HG02759 (cell line): Measurements from ENCODE around the gene SV2A.
A peak's percentile ranks its signal among the peaks of the same experiment; 100 is the strongest.
"Not testable (repeated sequence)": the region's sequence is repeated elsewhere in the genome, so short reads cannot be mapped to it uniquely, and the experiment has no call there.

ENCODE experiments used
- ATAC-seq: cut with Tn5 transposase; IDR thresholded peaks from one replicate; pipeline ENCODE4 v1.9.1; 2021; ENCODE audit warnings: mild to moderate bottlenecking, moderate library complexity; ENCODE audit not compliant: unreplicated experiment

The SV2A gene

DNA sequence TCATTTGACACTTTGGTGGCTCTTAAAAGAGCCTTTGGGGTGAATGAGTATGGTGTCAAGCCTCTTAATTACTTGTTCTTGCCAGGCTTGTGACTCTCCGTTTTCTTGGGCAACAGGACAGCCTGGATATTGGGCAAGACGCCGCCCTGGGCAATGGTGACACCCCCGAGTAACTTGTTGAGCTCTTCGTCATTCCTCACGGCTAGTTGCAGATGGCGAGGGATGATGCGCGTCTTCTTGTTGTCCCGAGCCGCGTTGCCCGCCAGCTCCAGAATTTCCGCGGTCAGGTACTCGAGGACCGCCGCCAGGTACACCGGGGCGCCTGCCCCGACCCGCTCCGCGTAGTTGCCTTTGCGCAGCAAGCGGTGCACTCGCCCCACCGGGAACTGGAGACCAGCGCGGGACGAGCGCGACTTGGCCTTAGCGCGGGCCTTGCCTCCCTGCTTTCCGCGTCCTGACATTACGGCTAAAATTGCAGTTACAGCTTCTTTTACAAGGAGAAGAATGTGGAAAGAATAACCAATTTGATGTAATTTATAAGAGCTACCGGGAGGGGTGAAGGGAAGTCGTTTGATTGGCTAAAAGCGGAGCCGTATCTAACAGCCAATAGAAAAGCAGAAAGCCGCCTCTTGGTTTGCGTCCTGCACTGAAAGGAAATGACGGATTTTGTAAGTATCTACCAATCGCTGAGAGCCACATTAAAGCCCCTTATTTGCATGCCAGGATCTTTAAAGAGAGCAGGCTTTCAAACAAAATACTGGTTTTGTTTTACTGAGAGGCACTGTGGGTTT lies 30.0 kb downstream of the SV2A start:
- ATAC-seq = peak; percentile 45

- not testable (repeated sequence) for ATAC-seq
These were observed 30.5 kb downstream of the SV2A start for GRCh38 chr1:149887196-149887455.

- peak; percentile 60 for ATAC-seq
These were observed 31.0 kb downstream of the SV2A start for GRCh38 chr1:149886396-149887195.

DNA sequence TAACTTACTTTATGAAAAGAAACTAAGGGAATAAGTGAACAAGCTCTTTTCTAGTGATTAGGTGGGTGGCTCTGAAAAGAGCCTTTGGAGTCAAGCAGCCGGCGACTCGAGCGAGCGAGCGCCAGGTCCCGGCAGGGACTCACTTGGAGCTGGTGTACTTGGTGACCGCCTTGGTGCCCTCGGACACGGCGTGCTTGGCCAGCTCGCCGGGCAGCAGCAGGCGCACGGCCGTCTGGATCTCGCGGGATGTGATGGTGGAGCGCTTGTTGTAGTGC lies 31.6 kb downstream of the SV2A start:
- ATAC-seq = not testable (repeated sequence)

DNA sequence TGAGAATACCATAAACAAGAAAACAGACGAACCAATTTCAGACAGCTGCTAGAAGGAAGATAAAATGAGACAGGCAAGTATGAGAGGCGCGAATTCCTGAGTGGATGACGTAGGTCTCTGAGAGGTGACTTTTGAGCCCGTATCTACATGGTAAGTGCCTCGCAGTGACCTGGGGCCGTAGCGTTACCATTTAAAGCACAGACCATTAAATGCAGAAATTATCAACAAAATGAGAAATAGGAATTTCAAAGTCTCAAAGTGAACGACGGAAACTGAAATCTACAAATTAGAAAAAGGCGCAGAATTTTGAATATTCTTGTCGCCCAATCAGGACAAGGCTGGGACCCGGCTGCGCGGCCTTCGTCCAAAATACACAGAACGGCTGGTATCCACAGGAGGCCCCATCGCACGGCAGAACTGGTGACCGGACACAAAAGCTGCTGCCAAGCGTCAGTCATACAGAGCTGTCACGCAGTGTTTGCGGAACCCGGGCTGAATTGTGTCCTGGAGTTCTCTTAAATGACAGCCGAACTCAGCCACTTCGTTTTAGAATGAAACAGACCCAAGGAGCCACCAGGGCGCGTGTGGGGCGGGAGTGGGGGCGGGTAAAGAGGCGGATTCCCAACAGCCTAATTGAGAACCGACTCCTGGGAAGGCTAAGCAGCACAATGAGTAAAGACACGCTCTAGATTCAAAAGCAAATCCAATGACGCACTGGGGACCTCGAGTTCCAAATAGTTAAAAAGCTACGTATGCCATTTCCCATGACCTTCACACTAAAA lies 32.1 kb downstream of the SV2A start:
- no peak for ATAC-seq

DNA sequence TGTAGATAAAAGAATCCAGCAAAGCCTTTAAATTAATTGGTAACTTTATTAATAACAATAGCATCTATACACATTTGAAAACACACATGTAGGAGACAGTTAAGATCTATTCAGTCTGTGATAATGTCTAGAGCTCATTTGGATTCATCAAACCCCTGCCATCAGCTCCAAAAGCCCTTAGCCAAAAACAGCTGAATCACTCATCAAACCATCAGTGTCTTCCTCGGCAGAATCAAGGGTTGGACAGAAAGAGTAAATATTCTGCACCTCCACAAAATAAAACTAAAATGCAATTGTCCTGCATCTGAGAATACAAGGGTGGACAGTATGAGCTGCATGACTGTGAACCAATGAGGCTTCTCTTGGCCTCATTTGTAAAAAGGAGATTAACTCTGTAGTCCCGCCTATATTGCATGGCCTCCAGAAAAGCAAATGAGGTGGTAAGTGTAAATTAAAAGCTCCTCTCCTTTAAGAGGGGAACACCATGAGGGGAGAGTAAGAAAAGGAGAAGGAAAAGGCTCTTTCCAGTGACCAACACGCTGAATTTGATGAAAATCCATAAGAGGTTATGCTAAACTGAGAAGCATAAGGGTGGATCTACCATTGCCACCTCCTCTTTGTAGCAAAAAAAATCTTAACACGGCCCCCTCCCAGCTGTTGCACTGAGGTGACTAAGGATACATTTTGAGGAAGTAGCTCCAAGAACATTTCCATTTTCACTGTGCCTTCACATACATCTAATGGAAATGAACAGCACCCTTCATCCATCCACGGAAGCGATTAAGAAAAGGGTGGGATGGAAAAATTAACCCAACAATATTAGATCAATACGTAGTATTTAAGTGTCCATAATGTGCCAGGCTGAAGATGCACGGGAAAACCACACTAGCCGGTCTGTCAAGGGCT lies 33.0 kb downstream of the SV2A start:
- no peak for ATAC-seq

- no peak for ATAC-seq
These were observed 33.9 kb downstream of the SV2A start for GRCh38 chr1:149883598-149884247.

DNA sequence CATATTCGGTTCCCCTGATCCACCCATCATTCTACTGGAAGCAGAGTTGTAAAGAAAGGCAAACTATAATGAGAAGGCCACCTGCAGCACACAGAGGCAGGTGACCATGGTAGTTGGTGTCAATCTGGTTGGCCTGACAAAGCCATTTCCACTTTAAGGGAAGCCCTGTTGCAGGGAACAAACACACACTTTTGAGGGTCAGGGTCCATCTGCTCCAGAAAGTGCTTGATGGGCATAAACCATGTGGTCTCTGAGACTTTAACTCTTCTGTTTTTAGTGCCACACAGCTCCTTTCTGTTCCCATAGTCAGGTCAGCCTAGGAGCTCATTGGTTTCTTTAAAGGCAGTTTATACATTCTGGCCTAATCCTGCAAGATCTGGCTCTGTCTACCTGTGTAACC lies 35.8 kb downstream of the SV2A start:
- no peak for ATAC-seq

DNA sequence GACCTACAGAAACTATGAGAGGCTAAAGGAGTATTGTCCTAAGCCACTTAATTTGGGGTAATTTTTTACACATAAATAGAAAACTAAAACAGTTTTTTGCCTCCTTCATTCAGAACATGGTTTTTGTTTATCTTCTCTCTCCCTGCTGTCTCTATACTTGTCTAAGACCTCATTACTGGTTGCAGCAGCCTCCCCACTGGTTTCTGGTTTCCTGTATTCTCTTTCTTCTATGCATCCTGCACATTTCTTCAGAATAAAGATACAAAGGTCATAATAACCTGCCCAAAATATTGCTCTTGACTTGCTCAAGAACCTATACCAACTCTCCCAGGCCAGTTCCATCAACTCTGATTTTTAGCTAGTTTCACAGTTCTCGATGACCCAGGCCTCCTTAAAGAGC lies 38.1 kb downstream of the SV2A start:
- ATAC-seq = no peak

DNA sequence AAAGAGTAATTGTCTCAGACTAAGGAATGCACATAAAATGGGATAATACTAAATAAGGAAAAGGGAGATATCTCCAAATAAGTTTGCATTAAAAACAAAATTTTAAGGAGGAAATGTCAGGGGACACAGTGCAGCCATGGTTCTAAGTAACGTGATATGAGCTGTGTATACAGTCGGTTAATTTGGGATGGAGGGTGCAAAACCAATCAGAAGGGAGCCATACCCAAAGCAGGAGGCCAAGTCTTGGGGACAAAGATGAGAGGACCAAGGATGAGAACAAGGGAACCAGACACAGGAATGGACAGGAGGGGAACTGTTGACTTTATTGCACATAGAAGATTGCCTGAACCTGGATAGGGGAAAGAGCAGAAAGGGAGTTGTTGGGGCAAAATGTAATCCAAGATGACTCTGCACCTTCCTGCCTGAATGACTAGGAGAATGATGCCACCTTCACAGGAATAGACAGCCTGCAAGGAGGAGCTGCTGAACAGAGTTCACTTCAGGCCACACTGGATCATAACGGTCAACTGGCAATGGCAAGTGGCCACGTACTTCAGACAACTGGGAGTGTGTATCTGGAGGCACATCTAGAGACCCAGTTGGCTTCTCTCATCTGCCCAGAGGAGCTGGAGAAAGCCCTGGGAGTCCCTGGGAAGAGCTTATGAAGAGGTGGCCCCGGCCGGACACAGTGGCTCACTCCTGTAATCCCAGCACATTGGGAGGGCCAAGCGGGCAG lies 40.3 kb downstream of the SV2A start:
- no peak for ATAC-seq

GRCh38 chr1:149873060-149873459 lies 44.6 kb downstream of the SV2A start:
- not testable (repeated sequence) for ATAC-seq

- not testable (repeated sequence) for ATAC-seq
These were observed 50.8 kb downstream of the SV2A start for GRCh38 chr1:149866887-149867286.

DNA sequence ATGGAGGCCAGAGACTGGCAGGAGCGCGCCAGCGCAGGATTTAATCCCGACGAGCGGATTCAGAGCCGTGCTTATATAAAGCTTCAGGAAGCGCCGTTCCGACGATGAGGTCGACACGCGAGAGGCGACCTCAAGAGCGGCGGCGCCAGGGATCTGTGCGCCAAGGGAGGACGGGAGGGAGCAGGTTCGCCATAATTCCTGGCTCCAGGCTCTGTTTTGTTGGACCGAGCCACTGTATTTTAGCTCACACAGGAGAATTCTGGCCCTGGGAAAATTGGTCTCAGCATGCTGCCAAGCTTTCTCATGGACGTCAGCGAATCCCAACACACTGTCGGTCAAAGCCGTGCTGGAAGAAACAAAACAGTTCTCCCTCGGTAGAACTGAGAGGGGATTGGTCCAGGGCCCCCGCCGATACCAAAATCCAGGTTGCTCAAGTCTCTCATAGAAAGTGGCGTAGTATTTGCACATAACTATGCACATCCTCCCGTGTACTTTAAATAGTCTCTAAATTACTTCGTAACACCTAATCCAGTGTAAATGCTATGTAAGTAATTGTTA lies 56.1 kb downstream of the SV2A start:
- peak; percentile 12 for ATAC-seq

DNA sequence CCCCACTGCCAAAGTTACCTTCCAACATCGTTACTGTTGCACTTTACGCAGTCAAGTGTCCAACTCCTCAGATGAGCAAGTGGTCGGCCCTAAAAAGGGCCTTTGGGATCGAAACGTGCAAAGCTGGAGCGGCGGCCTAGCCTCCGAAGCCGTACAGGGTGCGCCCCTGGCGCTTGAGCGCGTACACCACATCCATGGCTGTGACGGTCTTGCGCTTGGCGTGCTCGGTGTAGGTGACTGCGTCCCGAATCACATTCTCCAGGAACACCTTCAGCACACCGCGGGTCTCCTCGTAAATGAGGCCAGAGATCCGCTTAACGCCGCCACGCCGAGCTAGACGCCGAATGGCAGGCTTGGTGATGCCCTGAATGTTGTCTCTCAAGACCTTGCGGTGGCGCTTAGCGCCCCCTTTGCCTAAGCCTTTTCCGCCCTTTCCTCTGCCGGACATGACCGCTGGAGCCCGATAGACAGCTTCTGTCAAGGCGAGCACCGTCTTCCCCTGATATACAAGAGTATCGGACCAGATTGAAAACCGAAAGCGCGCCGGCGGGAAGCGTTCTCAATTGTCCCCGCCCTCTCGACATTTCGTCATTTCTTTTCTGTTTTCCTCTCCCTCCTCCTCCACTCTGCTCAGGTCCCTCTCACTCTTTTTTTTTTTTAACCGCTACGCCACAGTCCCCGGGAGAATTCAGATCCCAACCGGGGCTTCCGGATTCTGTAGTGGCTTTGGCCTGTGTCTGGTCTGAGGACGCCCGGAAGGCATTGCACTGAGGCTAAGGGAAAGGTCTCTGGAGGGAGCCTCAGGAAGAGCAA lies 56.8 kb downstream of the SV2A start:
- peak; percentile 71 for ATAC-seq

- ATAC-seq = peak; percentile 10
These were observed 57.4 kb downstream of the SV2A start for GRCh38 chr1:149860271-149860670.
